Measurements from ENCODE around the gene CPXM1. TPM values are rescaled to one million over a fixed set of nuclear protein-coding genes. Genes with fewer than 3 reads are reported as not detected.

The CPXM1 gene
- total RNA-seq, 1 donor from 2014 or later, result 218 TPM

GRCh38 chr20:2754424-2754823, 46.0 kb downstream of the CPXM1 start:
- H3K4me3 Mint-ChIP-seq, result no peak overlapping the region
- DNase-seq (ENCODE audit: low read depth, low spot score), result no peak
- H3K4me1 Mint-ChIP-seq, result peaks cover 20% of the 10 kb centered on the region
- no peaks in the 10 kb centered on the region for H3K9me3 Mint-ChIP-seq
- H3K27ac Mint-ChIP-seq (ENCODE audit: unreplicated experiment), result no peak overlapping the region
- TF ChIP-seq, protein P1, sequence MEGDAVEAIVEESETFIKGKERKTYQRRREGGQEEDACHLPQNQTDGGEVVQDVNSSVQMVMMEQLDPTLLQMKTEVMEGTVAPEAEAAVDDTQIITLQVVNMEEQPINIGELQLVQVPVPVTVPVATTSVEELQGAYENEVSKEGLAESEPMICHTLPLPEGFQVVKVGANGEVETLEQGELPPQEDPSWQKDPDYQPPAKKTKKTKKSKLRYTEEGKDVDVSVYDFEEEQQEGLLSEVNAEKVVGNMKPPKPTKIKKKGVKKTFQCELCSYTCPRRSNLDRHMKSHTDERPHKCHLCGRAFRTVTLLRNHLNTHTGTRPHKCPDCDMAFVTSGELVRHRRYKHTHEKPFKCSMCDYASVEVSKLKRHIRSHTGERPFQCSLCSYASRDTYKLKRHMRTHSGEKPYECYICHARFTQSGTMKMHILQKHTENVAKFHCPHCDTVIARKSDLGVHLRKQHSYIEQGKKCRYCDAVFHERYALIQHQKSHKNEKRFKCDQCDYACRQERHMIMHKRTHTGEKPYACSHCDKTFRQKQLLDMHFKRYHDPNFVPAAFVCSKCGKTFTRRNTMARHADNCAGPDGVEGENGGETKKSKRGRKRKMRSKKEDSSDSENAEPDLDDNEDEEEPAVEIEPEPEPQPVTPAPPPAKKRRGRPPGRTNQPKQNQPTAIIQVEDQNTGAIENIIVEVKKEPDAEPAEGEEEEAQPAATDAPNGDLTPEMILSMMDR (conservative IDR thresholded peaks at IDR 0.05), result no peak
- H3K27me3 Mint-ChIP-seq (ENCODE audit: low read depth), result peaks cover 63% of the 10 kb centered on the region
- peaks cover 5% of the 10 kb centered on the region for H3K36me3 Mint-ChIP-seq (ENCODE audit: low read depth)

DNA sequence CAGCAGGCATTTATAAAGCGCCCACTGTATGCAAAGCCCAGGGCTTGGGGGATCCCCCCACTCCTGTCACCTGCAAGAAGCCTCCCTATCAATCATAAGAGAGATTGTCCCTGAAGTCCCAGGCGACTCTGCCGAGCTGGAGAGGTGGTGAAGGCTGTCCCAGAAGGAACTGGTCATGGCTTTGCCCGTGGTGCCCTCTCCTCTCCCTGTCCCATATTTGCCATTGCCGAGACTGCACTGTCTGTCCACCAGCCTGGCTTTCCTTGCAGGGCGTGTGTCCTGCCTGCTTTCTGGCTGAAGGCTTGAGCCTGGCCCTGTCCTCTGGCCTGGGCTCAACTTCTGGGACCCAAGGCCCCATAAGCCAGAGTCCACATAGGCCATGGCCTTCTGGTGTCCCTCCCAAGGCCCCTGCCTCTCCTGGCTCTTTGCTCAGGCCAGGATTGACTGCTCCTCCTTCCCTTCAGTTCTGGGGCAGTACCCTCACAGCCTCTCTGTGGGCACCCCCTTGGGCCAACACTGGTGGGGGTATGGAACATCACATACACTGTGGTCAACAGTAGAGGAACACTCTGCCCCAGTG, 46.9 kb downstream of the CPXM1 start:
- TF ChIP-seq, protein P1 (conservative IDR thresholded peaks at IDR 0.05), result no peak
- no peak overlapping the region for H3K27ac Mint-ChIP-seq (ENCODE audit: unreplicated experiment)
- peaks cover 72% of the 10 kb centered on the region for H3K27me3 Mint-ChIP-seq (ENCODE audit: low read depth)
- peaks cover 20% of the 10 kb centered on the region for H3K4me1 Mint-ChIP-seq
- no peak overlapping the region for H3K4me3 Mint-ChIP-seq
- peaks cover 5% of the 10 kb centered on the region for H3K36me3 Mint-ChIP-seq (ENCODE audit: low read depth)
- DNase-seq (ENCODE audit: low read depth, low spot score), result no peak
- H3K9me3 Mint-ChIP-seq, result no peaks in the 10 kb centered on the region

- peak; percentile 53 for DNase-seq (ENCODE audit: low read depth, low spot score)
- Mint-ChIP-seq H3K27ac (ENCODE audit: unreplicated experiment) (no peak overlapping the region), H3K9me3 (no peaks in the 10 kb centered on the region), H3K4me3 (peak overlapping the region; percentile 79), H3K27me3 (ENCODE audit: low read depth) (peaks cover 79% of the 10 kb centered on the region), H3K4me1 (peaks cover 20% of the 10 kb centered on the region), H3K36me3 (ENCODE audit: low read depth) (peaks cover 7% of the 10 kb centered on the region)
- TF ChIP-seq, protein P1 (conservative IDR thresholded peaks at IDR 0.05), result peak; percentile 73
Measured at GRCh38 chr20:2752567-2753460, 47.6 kb downstream of the CPXM1 start.

DNA sequence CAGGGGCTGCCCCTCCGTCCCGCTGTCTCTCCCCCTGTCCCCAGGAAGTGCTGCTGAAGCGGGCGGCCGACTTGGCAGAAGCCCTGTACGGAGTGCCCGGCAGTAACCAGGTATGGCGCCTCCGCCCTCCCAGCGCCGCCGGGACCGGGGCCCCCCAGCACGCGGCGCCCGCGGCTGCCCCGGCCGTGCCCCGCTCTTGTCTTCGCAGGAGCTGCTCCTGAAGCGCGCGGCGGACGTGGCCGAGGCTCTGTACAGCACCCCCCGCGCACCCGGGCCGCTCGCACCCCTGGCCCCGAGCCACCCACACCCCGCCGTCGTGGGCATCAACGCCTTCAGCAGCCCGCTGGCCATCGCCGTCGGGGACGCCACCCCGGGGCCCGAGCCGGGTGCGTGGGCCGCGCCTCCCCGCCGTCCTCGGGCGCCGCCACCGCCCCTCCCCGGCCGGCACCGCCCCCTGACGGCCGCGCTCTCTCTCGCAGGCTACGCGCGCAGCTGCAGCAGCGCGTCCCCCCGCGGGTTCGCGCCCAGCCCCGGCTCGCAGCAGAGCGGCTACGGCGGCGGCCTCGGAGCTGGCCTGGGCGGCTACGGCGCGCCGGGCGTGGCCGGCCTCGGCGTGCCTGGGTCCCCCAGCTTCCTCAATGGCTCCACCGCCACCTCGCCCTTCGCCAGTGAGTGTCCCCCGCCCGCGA, 48.4 kb downstream of the CPXM1 start:
- TF ChIP-seq, protein P1 (conservative IDR thresholded peaks at IDR 0.05), result no peak
- Mint-ChIP-seq H3K36me3 (ENCODE audit: low read depth) (peaks cover 7% of the 10 kb centered on the region), H3K27me3 (ENCODE audit: low read depth) (peaks cover 87% of the 10 kb centered on the region), H3K9me3 (no peaks in the 10 kb centered on the region), H3K4me3 (no peak overlapping the region), H3K4me1 (peaks cover 20% of the 10 kb centered on the region), H3K27ac (ENCODE audit: unreplicated experiment) (no peak overlapping the region)
- DNase-seq (ENCODE audit: low read depth, low spot score), result no peak

DNA sequence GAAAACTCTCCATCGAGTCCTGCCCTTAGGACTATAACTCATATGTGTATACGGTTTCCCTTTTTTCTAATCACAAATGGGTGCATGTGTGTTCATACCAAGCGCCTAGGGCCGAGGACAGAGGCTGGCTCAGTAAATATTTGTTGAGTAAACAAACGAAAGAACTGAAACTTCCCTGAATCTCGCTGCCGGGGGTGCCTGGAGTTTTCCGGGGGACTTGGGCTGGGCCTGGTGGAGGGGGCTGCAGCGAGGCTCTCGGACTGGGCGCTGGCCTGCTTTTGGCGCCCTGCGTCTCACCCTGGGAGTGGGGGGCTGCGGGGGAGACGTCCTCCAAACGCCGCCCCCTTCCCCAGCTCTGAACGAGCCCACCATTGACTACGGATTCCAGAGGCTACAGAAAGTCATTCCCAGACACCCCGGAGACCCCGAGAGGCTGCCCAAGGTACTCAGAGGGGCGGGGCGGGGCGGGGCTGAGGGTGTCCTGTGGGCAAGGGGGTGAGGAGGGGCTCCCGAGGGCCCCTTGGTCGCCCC, 49.0 kb downstream of the CPXM1 start:
- H3K4me3 Mint-ChIP-seq, result peak overlapping the region; percentile 76
- H3K9me3 Mint-ChIP-seq, result no peaks in the 10 kb centered on the region
- peaks cover 20% of the 10 kb centered on the region for H3K4me1 Mint-ChIP-seq
- peaks cover 88% of the 10 kb centered on the region for H3K27me3 Mint-ChIP-seq (ENCODE audit: low read depth)
- DNase-seq (ENCODE audit: low read depth, low spot score), result no peak
- TF ChIP-seq, protein P1 (conservative IDR thresholded peaks at IDR 0.05), result no peak
- H3K27ac Mint-ChIP-seq (ENCODE audit: unreplicated experiment), result no peak overlapping the region
- H3K36me3 Mint-ChIP-seq (ENCODE audit: low read depth), result peaks cover 7% of the 10 kb centered on the region

Measured in neural crest cell (in vitro differentiated cells).